Central memory CD4-positive, alpha-beta T cell (primary cell): ENCODE results near the gene PRR33.
"Not testable (repeated sequence)": the region's sequence is repeated elsewhere in the genome, so short reads cannot be mapped to it uniquely, and the experiment has no call there.

Experiments used
- DNase-seq: peaks from one replicate; pipeline ENCODE4 v3.0.0; 2022

PRR33 gene

GRCh38 chr11:1874441-1875092, 17.1 kb downstream of the PRR33 start:
- not testable (repeated sequence) for DNase-seq

- not testable (repeated sequence) for DNase-seq
Observed at GRCh38 chr11:1873813-1874150, 17.9 kb downstream of the PRR33 start.

- no peak for DNase-seq
Observed at GRCh38 chr11:1873048-1873812, 18.5 kb downstream of the PRR33 start.

DNA sequence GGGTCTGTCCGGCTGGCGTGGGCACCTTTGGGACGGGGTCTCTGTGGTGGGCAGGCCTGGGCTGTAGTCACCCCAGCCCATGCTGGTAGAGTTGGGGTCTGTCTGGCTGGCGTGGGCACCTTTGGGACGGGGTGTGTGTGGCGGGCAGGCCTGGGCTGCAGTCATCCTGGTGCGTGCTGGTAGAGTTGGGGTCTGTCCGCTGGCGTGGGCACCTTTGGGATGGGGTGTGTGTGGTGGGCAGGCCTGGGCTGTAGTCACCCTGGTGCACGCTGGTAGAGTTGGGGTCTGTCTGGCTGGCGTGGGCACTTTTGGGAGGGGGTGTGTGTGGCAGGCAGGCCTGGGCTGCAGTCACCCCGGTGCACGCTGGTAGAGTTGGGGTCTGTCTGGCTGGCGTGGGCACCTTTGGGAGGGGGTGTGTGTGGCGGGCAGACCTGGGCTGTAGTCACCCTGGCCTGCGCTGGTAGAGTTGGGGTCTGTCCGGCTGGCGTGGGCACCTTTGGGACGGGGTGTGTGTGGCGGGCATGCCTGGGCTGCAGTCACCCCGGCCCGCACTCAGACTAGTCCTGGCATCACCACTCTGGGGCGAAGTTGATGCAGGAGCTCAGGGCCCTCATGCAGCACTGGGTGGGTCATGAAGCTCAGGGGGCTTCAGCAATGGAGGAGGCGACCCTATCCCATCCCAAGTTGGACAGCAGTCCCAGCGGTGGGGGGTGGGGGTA, 19.3 kb downstream of the PRR33 start:
- DNase-seq = no peak

DNA sequence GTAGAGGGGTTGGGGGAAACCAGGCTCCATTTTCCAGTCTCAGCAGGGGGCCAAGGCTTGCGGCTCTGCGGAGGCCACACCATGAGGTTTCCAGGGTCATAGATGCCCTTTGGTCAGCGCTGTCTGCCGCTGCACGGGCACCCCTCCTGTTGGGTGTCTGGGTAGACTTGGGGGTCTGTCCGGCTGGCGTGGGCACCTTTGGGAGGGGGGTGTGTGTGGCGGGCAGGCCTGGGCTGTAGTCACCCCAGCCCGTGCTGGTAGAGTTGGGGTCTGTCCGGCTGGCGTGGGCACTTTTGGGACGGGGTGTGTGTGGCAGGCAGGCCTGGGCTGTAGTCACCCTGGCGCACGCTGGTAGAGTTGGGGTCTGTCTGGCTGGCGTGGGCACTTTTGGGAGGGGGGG, 20.2 kb downstream of the PRR33 start:
- DNase-seq = no peak

DNA sequence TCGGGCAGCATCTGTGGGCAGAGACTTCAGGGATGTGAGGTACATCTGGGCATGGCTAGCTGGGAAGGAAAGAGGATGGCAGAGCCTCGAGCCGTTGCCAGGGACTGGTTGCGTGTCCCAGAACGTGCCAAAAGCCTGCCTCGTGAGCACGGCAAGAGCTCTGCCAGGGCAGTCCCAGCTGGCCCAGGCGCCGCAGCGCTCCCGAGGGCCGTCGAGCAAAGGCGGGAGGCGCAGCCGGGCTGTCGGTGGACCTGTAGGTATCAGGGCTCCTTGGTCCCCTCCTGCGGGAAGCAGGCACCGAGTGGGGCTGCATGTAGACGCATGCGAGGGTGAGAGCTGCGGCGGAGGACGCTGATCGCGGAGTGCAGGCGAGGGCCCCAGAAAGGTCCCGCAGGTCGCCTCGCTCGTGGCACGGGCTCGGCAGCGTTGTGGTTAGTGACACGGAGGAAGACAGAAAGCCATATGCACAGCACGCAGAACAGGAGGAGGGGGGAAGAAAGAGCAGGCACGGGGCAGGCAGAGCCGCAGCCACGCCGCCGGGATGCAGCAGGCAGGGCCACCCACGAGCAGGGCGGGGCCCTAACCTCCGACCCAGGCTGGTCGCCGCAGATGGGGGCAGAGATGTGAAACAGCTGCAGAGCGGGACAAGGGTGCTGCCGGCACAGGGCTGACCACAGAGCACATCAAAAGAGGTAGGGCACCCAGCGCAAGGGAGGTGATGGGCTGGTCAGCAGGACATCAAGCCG, 20.8 kb downstream of the PRR33 start:
- DNase-seq = peak; percentile 61

DNA sequence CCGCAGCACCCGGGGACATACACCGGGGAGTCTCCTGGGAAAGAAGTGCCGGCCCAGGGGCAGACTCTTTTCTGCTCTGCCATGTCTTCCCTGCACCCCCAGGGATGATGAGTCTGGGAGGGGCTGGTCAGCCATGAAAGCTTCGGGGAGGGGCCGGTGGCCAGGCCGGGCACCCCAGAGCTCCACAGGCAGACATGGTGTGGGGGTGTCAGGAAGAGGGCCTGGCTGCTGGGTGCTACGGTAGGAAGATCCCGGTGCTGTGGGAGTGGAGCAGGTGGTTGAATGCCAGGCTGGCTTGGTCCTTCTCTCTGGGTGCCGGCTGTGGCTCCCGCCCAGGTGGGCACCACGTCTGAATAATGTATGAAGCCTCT, 21.4 kb downstream of the PRR33 start:
- no peak for DNase-seq

DNA sequence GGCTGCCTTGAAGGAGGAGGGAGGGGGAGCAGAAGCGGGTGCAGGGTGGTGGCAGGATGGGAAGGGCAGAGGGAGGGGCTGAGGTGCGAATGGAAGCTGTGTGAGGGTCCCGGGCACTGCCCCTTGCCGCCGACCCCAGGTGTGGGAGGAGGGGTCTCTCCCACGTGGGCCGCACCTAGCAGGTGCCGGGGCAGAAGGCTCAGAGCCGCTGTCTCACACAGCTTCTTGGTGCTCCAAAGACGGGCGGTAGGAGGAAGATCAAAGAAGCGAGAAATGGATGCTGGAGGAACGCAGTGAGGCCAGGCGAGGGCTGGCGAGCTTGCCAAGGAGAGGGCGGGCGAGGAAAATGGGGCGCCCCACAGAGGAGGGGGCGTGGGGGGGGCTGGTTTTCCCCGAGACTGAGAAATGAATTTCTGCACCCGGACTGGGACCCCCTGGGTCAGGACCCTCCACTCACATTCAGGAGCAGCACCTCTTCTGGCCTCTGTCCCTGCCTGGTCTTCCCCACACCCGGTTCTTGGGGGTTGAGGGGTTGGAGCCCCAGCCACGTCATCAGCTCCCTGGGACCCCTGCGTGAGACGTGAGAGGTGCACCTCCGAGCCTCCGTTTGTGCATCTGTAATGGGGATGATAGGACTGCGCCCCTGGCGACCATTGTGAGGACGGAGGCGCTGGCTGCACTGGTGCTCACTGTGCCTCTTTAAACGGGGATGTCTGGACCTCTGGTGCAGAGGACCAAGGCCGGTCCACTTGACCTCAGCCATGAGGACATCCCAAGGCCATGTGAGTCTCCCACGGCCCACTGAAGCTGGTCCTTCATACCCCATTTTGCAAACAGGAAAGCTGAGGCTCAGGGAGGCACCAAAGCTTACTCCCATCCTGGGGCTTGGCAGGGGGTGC, 22.0 kb downstream of the PRR33 start:
- DNase-seq = no peak

DNA sequence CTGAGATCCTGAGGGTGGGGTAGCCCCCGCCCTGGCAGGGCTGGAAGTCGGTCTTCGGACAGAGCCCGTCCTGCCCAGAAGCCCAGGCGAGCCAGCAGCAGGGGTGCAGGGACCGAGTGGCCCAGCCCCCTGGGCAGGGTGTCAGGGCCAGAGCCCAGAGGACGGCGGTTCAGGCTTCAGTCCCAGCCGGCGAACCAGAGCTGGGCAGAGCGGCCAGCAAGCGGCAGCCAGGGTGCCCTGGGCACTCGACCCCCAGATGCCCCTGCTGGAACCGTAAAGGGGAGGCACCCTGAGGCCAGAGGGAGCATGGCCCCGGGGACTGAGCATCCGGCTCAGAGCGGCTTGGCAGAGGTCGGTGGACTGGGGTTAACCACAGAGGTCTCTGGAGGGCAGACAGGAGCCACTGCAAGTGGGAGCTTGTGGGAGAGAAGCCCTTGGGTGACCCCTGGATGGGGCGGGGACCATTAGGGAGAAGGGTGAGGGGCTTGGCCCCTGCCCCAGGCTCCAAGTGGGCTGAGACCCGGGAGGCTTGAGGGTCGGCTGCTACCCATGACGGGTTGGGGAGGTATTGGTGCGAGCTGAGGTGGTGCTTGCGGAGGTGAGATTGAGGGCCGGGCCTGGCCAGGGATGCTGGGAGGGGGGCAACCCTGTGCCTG, 22.9 kb downstream of the PRR33 start:
- no peak for DNase-seq

DNA sequence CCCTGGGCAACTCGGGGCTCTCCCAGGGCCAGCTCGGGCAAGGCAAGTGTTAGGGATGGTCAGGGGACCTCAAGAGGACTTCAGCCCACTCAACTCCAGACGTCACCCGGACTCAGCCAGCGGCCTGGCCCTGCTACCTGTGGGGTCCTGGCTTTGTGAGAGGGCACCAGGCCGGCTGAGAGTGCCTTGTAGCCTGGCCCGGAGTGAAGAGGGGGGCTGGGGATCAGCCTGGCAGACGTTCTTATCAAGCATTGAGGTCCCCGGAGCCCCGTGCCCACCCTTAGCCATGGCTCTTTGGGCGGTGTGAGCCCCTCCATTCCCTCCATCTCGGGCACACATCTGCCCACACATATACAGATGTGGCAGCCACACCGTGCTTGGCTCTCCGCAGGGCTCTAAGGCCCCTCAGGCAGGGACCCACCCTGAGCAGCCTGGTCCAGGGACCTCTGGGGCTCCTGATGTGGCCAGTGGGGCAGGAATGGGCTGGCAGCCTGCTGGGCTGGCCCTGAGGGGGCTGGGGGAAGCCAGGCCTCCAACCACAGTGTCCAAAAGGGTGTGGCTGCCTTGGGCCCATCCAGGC, 23.5 kb downstream of the PRR33 start:
- DNase-seq = no peak

GRCh38 chr11:1867381-1867780, 24.3 kb downstream of the PRR33 start:
- no peak for DNase-seq

DNA sequence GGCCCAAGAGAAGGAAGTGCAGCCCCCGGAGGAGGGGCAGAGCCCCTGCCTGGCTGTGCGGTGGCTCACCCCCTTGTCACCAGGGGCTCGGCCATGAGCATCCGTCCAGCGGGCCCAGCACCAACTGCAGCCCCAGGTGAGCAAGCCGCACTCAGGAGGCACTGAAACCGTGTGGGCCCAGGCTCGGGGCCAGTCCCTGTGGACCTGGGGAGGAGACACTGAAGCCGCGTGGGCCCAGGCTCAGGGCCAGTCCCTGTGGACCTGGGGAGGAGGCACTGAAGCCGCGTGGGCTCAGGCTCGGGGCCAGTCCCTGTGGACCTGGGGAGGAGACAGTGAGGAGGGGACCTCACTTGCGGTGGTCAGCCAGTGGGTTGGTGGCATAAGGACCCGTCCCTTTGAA, 24.9 kb downstream of the PRR33 start:
- no peak for DNase-seq

GRCh38 chr11:1866226-1866625, 25.5 kb downstream of the PRR33 start:
- no peak for DNase-seq

GRCh38 chr11:1864831-1865665, 26.6 kb downstream of the PRR33 start:
- no peak for DNase-seq

DNA sequence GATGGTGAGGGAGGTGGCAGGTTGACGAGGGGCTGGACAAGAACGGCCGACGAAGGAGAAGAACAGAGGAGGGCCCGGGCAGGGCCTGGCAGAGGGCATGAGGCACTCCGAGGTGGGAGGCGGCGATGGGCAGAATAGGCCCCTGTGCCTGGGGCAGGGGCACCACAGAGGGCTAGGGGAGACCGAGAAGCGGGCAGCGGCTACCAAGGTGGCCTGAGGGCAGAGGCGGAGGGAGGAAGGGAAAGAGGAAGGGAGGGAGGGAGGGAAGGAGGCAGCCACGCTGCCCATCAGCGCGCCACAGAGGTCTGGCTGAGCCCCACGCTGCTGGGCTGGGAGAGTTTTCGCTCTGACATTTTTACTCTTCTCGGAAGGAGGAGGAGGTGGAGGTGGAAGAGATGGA, 27.5 kb downstream of the PRR33 start:
- no peak for DNase-seq

DNA sequence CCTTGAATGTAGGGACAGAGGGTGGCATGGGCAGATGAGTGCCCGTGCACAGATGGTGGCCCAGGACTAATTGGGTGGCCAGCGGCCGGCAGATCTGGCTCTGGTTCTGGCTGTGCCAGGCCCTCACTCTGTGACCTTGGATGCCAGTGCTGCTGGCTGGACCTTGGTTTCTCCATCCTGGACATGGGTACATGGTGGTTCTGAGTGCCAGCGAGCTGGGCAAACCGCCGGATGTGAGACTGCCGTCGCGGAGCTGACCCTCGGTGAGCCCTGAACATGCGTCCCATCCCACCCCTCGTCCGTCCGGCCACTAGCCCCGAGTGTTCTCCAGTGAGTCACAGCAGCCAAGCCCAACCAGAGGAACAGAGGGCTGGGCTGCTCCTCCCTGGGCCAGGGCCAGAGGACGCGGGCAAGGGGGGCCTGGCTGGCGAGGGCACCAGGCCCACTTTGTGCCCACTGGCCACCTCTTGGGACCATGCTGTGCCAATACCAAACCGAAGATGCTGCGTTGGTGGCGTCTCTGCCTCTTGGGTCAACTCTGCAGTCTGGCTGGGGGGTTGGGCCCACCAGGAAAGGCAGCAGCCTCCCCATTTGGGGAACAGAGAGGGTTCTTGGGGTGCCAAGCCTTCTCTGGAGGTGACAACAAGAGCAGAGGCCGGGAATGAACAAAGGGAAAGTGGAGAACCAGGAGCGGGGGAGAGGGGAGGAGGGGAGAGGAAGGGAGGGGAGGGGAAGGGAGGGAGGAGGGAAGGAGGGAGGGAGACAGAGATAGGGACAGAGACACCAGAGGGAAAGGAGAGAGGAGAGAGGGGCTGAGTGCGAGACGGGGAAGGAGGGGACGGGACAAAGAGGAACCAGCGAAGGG, 28.1 kb downstream of the PRR33 start:
- DNase-seq = no peak

- DNase-seq = no peak
Observed at GRCh38 chr11:1862588-1863351, 28.9 kb downstream of the PRR33 start.
